ENCODE measurements around the gene CAB39.

DNA sequence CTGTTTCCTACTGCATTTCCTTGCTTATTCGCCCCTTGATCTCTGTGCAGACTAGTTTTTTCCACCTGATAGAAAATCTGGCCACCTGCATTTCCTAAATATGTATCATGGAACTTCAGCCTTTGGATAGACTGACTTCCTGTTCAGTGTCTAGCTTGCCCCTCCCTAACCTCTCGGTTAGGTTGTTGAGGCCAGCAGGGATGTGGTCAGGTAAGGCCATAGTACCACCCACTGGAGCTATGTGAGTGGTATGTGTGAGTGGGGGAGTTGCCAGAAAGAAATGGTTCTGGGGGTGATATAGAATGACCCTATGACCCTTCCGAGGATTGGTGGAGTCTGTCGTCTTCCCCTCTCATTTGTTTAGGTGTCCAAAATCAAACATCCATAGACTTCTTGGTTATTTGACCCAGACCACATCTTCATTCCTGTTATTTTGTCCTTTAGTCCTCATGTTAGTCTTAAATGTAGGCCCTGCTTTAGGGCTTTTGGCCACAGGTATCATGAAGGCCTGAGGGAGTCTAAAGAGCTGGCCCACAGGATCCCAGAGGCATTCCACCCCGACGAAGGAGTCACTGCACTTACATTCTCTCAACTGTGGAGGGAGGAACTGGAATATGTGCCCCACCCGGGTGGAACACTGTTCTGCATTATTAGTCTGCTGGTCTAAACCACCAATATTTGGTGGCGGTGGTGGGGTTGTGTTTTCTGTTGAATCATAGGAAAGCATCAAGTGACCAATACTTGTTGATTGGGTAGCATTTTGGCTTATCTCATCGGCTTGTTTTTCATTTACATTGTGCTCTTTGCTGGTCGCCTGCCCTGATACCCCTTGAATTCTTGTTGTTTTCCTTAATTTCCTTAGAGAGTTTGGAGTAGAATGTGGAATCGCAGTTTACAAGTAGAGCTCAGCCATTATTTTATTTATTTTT, 21.9 kb downstream of the CAB39 start:
- TF ChIP-seq, protein P1, sequence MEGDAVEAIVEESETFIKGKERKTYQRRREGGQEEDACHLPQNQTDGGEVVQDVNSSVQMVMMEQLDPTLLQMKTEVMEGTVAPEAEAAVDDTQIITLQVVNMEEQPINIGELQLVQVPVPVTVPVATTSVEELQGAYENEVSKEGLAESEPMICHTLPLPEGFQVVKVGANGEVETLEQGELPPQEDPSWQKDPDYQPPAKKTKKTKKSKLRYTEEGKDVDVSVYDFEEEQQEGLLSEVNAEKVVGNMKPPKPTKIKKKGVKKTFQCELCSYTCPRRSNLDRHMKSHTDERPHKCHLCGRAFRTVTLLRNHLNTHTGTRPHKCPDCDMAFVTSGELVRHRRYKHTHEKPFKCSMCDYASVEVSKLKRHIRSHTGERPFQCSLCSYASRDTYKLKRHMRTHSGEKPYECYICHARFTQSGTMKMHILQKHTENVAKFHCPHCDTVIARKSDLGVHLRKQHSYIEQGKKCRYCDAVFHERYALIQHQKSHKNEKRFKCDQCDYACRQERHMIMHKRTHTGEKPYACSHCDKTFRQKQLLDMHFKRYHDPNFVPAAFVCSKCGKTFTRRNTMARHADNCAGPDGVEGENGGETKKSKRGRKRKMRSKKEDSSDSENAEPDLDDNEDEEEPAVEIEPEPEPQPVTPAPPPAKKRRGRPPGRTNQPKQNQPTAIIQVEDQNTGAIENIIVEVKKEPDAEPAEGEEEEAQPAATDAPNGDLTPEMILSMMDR (conservative IDR thresholded peaks at IDR 0.05 in 1 of 2, IDR thresholded peaks at IDR 0.05 in 1 of 2; ENCODE audit: low read depth in 1 of 2, low read length in 2 of 2): no peak
- no peak for TF ChIP-seq EZH2 (IDR thresholded peaks at IDR 0.05; ENCODE audit: low read length, missing control alignments)

Measured in fibroblast of lung (primary cell).